GM18507 (cell line): ENCODE measurements around the gene CYP2A6.
"Not testable (repeated sequence)": the region's sequence is repeated elsewhere in the genome, so short reads cannot be mapped to it uniquely, and the experiment has no call there.

Experiments used
- DNase-seq: peaks from one replicate; pipeline ENCODE4 v3.0.0; 2011; ENCODE audit warnings: low read depth; ENCODE audit not compliant: insufficient read length; ENCODE audit errors: extremely low spot score
- FAIRE-seq: peaks from 2 replicates; lab custom pipeline; 2011; peaks lifted over from hg19 to GRCh38; lab: Jason Lieb, UNC

The CYP2A6 gene

GRCh38 chr19:40852467-40853152 lies 2.4 kb upstream of the CYP2A6 start:
- DNase-seq, FAIRE-seq: not testable (repeated sequence)

- not testable (repeated sequence) for FAIRE-seq
Observed at GRCh38 chr19:40846722-40847121, 3.5 kb downstream of the CYP2A6 start.

GRCh38 chr19:40843653-40844052 lies 6.6 kb downstream of the CYP2A6 start:
- FAIRE-seq, DNase-seq: not testable (repeated sequence)

More at GRCh38 chr19:40846722-40847121, 3.5 kb downstream of the CYP2A6 start:
- not testable (repeated sequence) for DNase-seq

GRCh38 chr19:40842997-40843652 lies 7.1 kb downstream of the CYP2A6 start:
- FAIRE-seq, DNase-seq: not testable (repeated sequence)

DNA sequence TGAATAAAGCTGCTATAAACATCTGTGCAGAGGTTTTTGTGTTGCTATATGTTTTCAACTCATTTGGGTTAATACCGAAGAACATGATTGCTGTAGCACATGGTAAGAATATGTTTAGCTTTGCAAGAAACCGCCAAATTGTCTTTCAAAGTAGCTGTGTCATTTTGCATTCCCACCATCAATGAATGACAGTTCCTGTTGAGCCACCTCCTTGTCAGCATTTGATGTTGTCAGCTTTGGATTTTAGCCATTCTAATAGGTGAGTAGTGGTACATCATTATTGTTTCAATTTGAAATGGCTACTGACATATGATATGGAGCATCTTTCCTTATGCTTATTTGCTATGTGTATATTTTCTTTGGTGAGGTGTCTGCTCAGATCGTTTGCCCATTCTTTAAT lies 8.2 kb downstream of the CYP2A6 start:
- not testable (repeated sequence) for FAIRE-seq, DNase-seq

- not testable (repeated sequence) for DNase-seq, FAIRE-seq
Observed at GRCh38 chr19:40838477-40838876, 11.8 kb downstream of the CYP2A6 start.

DNA sequence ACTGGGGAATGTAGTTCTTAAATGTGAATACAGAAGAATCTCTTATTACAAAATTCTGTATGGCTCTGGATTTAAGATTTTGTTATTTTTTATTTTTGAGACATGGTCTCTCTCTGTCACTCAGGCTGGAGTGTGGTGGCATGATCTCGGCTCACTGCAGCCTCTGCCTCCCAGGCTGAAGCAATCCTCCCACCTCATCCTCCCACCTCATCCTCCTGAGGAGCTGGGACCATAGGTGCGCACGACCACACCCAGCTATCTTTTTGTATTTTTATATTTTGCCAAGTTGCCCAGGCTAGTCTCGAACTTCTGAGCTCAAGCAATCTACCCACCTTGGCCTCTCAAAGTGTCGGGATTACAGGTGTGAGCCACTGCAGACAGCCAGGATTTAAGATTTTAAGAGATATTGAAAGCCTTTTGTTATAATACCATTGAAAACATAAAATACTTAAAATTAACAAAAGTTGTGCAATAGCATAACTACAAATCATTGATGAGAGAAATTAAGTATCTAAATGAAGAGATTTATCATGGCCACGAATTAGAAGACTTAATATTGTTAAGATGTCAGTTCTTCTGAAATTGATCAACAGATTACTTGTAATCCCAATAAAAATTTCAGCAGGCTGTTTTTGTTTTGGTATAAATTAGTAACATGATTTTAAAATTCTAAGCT lies 13.4 kb downstream of the CYP2A6 start:
- FAIRE-seq, result no peak
- no peak for DNase-seq

DNA sequence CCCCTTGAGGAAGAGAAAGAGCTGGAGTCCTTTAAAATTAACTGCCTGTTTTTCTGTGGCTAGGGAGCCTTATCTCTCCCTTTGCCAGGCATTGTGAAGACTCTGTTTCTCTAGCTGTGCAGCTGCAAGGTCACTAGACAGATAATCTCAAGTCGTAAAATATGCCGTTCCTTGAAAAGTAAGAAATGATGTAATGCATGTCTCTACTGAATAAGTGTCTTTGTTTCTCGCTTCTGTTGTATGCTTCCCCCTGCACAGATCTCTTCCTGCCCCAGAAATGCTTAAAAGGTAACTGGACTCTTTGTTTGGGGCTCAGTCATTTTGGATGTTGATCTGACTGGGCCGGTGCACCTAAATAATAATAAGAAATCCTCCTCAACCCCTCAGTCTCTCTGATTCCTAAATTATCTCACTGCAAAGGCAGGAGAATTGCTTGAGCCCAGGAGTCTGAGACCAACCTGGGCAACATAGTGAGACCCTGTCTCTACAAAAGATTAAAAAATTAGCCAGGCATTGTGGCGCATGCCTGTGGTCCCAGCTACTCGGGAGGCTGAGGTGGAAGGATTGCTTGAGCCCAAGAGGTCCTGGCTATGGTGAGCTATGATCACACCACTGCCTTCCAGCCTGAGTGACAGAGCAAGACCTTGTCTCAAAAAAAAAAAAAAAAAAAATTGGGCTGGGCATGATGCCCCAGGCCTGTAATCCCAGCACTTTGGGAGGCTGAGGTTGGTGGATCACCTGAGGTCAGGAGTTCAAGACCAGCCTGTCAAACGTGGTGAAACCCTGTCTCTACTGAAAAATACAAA lies 16.3 kb downstream of the CYP2A6 start:
- not testable (repeated sequence) for FAIRE-seq, DNase-seq

- not testable (repeated sequence) for DNase-seq, FAIRE-seq
Observed at GRCh38 chr19:40832431-40832790, 17.8 kb downstream of the CYP2A6 start.

DNA sequence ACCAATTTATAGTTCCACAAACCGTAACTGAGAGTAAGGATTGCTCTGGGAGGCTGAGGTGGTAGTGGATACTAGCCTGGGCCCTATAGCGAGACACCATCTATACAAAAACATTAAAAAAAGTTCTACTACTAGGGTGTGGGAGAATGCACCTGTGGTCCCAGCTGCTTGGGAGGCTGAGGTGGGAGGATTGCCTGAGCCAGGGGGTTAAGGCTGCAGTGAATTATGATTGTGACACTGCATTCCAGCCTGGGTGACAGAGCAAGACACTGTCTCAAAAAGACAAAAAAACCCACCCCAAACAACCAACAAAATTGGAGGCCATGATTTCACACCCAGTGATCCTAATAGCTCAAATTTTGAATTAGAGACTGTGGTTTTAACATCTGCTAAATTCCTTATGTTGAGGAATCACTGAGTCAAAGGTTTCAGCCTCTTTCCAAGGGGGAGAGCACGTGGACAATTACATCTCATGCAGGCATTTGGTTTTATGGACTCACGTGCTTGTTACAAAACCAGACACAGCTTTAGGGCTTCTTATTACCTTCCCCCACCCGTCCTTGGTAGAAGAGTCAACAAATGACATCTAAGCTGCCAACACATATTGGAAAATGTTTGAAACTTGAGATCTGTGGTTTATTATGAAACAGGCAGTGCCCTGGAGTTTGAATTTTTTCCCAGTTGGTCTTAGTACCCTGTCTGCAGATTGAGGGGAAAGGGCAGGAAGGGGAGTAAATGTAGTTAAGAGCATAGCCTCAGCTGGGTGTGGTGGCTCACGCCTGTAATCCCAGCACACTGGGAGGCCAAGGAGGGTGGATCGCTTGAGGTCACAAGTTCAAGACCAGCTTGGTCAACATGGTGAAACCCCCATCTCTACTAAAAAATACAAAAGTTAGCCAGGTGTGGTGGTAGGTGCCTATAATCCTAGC lies 18.5 kb downstream of the CYP2A6 start:
- DNase-seq, result no peak
- FAIRE-seq, result no peak

- not testable (repeated sequence) for DNase-seq, FAIRE-seq
Observed at GRCh38 chr19:40830741-40831140, 19.5 kb downstream of the CYP2A6 start.

DNA sequence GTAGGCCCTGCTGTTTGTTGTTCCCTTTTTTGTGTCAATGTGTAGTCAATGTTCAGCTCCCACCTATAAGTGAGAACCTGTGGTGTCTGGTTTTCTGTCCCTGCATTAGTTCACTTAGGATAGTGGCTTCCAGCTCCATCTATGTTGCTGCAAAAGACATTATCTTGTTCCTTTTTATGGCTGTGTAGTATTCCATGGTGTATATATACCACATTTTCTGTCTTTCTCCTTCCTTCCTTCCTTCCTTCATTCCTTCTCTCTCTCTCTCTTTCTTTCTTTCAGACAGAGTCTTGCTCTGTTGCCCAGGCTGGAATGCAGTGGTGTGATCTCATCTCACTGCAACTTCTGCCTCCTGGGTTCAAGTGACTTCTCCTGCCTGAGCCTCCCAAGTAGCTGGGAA lies 21.0 kb downstream of the CYP2A6 start:
- FAIRE-seq (no peak), DNase-seq (no peak)

GRCh38 chr19:40827386-40828247 lies 22.6 kb downstream of the CYP2A6 start:
- DNase-seq (no peak), FAIRE-seq (no peak)

DNA sequence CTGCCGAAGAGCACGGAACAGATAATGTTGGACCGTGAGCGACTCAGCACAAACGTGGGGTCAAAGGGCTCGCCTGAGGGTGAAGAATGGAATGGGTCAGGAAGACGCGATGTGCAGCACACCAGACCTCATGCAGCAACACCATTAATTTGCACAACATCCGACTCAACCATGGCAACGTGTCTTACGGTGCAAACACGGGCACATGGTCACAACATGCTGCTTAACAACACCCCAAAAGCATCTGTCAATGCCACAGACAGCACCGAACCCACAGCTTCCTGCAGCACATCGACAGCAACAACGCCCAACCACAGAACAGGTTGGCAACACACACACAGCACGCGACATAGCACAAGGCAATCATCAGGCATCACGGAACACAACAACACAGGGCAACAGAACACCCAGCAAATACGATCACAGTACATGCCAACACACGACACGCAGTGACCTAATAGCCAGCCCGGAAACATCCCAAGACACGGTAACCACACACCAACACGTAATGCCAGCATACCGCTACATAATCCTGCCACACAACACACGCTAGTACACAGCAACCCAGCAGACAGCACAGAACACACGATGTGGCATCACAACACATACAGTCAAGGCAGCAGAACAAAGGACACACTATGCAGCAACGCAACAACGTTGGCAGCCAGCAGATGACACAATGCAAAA lies 23.4 kb downstream of the CYP2A6 start:
- FAIRE-seq, DNase-seq: not testable (repeated sequence)

- not testable (repeated sequence) for DNase-seq, FAIRE-seq
Observed at GRCh38 chr19:40826312-40826698, 23.9 kb downstream of the CYP2A6 start.

GRCh38 chr19:40825460-40826095 lies 24.7 kb downstream of the CYP2A6 start:
- not testable (repeated sequence) for FAIRE-seq, DNase-seq

- not testable (repeated sequence) for FAIRE-seq, DNase-seq
Observed at GRCh38 chr19:40824916-40825315, 25.3 kb downstream of the CYP2A6 start.
